ENCODE data around the gene IP6K1.

GRCh38 chr3:49787182-49787464 lies 781 bp upstream of the IP6K1 start:
- TF ChIP-seq ISL1 (CRISPR knock-in tag; IDR thresholded peaks at IDR 0.05) (no peak), OSR1 (CRISPR knock-in tag; IDR thresholded peaks at IDR 0.05) (no peak)
- TF ChIP-seq, protein P1, sequence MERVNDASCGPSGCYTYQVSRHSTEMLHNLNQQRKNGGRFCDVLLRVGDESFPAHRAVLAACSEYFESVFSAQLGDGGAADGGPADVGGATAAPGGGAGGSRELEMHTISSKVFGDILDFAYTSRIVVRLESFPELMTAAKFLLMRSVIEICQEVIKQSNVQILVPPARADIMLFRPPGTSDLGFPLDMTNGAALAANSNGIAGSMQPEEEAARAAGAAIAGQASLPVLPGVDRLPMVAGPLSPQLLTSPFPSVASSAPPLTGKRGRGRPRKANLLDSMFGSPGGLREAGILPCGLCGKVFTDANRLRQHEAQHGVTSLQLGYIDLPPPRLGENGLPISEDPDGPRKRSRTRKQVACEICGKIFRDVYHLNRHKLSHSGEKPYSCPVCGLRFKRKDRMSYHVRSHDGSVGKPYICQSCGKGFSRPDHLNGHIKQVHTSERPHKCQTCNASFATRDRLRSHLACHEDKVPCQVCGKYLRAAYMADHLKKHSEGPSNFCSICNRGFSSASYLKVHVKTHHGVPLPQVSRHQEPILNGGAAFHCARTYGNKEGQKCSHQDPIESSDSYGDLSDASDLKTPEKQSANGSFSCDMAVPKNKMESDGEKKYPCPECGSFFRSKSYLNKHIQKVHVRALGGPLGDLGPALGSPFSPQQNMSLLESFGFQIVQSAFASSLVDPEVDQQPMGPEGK (CRISPR knock-in tag; IDR thresholded peaks at IDR 0.05; ENCODE audit: borderline replicate concordance): no peak

All from SK-N-SH treated with all-trans-retinoic acid at 6 μM for 48 hours (cell line).